ENCODE results near the gene MBOAT7.
"Not testable (repeated sequence)": the region's sequence is repeated elsewhere in the genome, so short reads cannot be mapped to it uniquely, and the experiment has no call there.

Gene MBOAT7

DNA sequence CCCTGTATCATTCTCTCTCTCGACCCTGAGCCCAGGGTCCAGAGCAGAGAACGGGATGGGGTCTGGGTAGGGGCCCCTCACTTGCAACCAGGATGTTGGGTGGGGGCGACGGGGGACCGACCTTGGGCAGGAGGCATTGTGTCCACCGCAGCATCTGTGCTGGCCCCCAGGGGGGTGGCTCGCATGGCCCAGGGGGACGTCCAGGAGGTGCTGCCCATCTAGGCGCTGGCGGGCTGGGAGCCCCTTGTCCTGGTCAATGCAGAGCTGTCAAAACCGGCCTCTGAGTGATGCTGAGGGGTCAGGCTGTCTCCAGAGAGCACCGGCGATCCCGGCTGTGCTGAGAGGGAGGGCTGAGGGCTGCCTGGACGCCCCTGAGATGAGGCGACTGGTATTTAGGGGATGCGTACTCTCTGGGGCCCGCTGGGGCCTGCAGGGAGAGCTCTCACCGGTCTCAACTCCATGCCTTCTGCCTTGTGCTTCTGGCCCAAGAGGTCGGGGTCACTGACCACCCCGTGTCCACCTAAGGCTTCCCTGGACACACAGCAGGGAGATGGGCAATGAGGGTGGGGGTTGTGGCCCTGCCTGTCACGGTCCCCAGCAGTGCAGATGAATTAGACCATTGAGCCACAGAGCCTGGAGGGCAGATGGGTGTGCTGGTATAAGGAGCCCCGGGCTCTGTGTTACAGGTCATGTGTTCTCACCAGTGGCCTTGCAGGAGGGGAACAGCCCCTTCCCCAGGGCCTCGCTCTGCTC, 19.9 kb upstream of the MBOAT7 start:
- DNase-seq (ENCODE audit: low read depth) = peak; percentile 31

DNA sequence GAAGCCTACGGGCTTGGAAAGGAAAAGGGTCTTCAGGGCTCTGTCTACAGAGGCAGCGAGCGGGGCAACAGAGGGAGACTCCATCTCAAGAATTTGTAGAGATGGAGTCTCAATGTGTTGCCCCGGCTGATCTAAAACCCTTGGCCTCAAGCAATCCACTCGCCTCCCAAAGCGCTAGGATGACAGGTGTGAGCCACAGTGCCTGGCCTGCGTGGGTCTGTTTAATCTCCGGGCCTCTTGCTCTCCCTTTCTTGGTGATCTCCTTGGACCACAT, 19.3 kb upstream of the MBOAT7 start:
- peak; percentile 36 for DNase-seq (ENCODE audit: low read depth)

DNA sequence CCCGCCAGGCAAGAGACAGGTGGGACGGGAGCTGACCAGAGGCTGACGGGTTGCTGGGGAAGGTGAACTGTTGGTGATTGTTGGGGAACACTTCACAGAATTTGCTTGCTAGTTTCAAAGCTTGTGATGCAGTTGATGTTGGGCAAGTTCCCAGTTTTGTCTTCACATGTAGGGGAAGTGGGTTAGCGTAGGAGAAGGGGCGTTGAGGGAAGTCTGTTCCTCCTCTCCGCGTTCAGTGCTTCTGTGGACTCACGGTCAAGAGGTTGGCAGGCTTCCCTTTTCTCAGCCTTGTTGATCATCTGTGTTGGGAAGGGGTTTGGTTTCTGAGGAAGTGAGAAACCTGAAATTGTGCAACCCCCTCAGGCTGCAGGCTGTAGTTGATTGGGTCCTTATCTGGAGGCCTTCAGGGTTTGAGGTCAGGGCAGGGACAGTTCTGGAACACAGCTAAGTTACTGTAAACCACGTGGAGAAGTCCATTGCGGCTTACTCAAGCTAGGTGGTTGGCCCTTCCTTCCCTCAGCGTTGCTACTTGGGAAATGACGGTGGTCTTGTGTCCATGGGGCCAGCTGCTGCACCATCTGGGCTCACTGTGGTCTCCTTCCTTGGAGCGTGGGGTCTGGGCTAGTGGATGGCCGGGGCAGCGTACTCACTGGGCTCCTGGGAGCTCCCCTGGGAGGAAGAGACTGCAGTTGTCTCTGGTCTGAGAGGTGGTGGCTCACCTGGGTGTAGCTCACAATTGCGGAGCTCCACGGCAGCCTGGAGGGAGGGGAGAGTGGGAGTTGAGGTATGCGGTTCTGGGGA, 18.8 kb upstream of the MBOAT7 start:
- DNase-seq (ENCODE audit: low read depth) = peak; percentile 100

DNA sequence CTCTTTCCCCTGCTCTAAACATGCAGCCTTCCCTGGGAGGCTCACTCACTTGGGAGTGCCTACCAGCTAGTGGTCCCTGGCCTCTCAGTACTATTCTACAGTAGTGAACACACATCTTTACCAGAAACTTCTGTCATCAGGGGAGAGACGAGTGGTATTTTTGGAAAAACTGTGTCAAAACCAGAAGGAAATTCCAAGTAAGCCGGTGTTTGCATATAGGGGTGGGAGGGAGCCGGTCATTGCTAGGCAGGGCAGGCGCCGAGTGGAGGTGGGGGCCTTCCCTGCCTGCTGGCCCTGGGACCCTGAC, 18.2 kb upstream of the MBOAT7 start:
- no peak for DNase-seq (ENCODE audit: low read depth)

DNA sequence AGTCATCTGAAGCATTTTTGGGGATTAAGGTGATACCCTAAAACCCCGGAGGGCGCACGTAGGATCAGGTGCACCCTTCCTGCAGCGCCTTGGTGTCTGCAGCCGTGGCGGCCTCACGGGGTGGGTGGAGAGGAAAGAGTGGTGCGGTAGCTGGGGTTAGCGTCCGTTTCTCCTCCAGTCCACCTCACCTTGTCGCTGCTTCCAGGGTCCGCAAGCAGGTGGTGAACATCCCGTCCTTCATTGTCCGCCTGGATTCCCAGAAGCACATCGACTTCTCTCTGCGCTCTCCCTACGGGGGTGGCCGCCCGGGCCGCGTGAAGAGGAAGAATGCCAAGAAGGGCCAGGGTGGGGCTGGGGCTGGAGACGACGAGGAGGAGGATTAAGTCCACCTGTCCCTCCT, 17.8 kb upstream of the MBOAT7 start:
- DNase-seq (ENCODE audit: low read depth) = not testable (repeated sequence)

DNA sequence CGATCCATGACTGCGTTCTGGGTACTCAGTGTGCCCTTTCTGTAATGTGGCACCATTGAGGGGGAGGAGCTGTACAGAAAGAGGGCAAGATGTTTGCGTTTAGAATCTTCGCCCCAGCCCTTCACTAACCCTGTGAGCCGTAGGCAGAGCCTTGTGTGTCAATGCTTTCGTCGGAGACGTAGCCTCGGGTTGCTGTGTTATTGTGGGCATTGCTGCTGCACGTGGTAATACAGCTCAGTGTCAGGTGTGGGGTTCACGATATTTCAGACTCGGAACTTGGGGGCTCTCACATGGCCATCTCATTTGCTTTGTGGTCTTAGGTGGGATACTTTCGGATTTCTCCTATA, 17.4 kb upstream of the MBOAT7 start:
- no peak for DNase-seq (ENCODE audit: low read depth)

DNA sequence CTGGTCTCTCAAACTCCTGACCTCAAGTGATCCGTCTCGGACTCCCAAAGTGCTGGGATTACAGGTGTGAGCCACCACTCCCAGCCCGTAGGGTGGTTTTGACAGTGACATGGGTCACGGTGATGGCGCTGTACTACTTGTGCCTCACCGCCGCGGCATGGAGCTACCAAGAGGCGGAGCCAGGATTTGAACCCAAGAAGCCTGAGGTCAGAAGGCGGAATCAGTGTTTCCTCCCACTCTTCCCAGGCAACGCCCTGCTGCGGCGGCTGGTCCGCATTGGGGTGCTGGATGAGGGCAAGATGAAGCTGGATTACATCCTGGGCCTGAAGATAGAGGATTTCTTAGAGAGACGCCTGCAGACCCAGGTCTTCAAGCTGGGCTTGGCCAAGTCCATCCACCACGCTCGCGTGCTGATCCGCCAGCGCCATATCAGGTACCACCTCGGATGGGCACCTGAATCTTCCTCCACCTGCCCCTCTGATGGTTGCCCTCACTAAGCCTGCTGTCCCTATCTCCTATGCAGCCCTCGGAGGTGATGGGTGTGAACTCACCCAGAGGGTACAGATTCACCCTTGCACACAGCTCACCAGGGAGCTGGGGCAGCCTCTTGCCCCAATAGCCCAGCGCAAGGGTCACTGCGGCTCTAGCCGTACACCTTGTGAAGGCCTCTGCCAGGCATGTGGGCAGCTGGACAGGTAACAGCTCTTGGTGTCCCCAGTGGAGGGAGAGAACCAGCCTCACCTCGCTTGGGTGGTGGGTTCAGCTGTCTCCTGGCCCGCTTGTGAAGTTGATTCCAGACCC, 16.9 kb upstream of the MBOAT7 start:
- no peak for DNase-seq (ENCODE audit: low read depth)

DNA sequence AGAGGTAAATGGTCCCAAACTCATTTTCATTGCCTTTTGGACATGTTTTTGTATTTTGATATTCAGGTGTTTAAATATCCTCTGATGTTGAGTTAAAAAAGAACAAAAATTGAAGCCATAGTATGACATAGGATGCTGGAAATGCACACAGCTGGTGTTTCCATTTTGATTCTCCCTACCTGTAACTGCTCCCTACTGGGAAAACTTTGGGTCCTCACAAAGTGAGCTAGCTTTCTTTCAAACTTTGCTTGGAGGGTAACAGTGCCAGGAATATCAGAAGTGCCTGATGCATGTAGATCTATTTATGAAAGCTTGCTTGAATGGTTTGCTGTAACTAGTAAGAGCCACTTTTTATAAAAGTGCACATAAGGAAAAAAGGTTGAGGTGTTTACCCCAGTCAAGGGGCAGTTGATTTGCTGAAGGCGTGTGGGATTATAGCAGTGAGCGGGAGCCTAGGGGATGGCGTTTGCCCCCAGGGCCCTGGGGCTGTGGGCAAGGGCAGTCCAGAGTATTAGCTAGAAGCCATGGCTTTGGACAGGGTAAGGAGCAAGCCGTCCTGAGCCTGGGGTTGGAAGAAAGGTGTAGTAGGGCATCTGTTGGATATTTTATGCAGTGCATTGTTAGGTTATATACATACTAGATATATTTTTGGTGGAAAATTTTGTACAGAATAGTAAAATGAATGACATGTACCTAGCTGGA, 15.5 kb upstream of the MBOAT7 start:
- no peak for DNase-seq (ENCODE audit: low read depth)

DNA sequence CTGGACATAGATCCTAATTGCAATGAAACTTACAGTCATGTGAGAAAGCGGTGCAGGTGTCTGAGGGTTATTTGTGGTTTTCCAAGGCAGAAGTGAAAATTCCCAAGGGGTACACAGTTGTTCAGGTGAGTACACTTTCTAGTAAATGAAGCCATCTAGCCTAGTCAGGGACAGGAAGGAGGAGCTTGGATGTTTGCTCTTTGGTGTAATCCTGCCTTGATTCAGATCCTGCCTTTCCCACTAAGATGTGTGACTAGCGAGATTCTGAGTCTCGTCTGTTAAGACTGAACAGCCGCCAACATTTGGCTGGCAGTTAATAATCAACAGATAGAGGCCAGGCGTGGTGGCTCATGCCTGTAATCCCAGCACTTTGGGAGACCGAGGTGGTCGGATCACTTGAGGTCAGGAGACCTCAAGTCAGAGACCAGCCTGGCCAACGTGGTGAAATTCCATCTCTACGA, 13.8 kb upstream of the MBOAT7 start:
- peak; percentile 49 for DNase-seq (ENCODE audit: low read depth)

DNA sequence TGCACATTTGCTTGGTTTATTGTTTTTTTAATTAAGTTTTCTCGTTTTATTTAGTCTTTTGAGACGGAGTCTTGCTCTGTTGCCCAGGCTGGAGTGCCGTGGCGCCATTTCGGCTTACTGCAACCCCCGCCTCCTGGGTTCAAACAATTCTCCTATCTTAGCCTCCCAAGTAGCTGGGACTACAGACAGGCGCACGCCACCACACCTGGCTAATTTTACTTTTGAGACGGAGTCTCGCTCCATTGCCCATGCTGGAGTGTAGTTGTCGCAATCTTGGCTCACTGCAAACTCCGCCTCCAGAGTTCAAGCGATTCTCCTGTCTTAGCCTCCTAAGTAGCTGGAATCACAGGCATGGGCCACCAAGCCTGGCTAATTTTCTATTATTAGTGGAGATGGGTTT, 12.6 kb upstream of the MBOAT7 start:
- no peak for DNase-seq (ENCODE audit: low read depth)

DNA sequence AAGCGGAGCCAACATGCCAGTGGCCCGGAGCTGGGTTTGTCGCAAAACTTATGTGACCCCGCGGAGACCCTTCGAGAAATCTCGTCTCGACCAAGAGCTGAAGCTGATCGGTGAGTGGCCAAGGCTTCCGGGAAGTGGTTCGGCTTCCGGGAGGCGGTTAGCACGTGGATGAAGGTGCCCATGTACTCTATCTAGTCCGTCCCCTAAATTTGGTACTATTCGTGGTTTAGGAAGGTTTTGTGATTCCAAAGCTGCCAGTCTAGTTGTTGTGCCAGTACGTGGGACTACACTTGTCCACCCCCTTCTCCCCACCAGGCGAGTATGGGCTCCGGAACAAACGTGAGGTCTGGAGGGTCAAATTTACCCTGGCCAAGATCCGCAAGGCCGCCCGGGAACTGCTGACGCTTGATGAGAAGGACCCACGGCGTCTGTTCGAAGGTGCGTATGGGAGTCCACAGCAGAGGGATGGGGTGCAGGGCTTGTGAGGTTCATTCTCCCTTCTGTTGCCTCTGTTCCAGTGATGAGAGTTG, 11.9 kb upstream of the MBOAT7 start:
- no peak for DNase-seq (ENCODE audit: low read depth)

DNA sequence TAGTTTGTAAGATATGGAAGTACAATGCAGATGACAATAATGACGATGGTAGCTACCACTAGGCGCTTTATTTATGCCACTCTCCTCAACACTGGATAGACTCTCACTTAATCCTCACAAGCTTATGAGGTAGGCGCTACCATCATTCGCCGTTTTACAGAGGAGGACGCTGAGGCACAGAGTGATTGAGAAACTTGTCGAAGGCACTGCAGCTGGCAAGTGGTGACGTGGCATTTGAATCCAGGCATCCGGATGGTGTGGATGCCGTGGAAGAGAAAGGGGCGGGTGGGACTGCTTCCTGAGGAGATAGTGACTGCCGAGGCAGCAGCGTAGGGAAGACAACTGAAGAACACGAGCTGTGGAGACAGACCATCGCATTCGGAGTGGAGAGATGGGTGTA, 10.0 kb upstream of the MBOAT7 start:
- no peak for DNase-seq (ENCODE audit: low read depth)

DNA sequence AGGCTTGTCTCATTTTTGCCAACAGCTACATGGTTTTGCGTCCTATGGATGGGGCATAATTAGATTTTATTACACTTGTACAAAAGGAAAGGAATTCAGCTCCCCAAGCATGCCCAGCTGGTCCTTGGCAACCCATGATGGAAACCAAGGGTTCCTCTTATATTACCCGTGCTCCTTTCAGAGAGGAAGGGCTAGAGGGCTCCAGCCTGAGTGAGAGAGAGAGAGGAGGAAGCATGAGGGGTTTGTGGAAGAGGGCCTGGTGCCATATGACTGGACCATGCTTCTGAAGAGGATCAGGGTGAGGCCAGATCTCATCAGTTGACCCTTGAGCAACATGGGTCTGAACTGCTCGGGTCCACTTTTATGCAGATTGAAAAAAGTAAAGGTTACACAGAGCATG, 7.7 kb upstream of the MBOAT7 start:
- DNase-seq (ENCODE audit: low read depth) = no peak

DNA sequence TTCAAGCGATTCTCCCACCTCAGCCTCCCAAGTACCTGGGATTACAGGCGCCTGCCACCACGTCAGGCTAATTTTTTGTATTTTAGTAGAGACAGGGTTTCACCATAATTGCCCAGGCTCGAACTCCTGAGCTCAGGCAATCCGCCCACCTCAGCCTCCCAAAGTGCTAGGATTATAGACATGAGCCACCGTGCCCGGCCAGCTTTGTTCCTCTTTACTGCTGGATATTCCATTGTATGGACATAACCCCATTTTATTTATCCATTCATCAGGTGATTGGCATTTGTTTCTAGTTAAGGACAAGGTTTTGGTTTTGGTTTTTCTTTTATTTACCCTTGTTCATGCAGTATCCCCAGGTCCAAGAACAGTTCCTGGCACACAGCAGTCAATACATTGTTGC, 7.2 kb upstream of the MBOAT7 start:
- DNase-seq (ENCODE audit: low read depth) = no peak

DNA sequence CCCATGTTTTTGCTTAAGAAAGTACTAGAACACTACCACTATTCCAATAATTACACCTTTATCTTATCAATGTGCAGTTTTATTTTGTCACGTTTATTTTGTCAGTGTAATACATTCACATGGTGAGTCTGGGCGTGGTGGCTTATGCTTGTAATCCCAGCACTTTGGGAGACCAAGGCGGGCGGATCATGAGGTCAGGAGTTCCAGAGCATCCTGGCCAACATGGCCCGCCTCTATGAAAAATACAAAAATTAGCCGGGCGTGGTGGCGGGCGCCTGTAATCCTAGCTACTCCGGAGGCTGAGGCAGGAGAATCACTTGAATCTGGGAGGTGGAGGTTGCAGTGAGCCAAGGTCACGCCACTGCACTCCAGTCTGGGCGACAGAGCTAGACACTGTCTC, 5.1 kb upstream of the MBOAT7 start:
- not testable (repeated sequence) for DNase-seq (ENCODE audit: low read depth)

DNA sequence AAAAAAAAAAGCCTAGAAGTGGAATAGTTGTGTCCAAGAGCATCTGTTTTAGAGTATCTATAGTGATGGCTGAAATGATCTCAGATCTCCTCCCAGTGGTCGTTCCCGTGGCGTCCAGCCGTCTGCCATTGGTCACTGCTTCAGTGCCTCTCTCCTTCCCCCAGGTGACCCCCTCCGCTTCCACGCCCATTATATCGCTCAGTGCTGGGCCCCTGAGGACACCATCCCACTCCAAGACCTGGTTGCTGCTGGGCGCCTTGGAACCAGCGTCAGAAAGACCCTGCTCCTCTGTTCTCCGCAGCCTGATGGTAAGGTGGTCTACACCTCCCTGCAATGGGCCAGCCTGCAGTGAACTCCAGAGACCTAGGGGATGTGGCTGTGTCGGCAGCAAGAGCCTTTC, 3.6 kb upstream of the MBOAT7 start:
- DNase-seq (ENCODE audit: low read depth) = no peak

DNA sequence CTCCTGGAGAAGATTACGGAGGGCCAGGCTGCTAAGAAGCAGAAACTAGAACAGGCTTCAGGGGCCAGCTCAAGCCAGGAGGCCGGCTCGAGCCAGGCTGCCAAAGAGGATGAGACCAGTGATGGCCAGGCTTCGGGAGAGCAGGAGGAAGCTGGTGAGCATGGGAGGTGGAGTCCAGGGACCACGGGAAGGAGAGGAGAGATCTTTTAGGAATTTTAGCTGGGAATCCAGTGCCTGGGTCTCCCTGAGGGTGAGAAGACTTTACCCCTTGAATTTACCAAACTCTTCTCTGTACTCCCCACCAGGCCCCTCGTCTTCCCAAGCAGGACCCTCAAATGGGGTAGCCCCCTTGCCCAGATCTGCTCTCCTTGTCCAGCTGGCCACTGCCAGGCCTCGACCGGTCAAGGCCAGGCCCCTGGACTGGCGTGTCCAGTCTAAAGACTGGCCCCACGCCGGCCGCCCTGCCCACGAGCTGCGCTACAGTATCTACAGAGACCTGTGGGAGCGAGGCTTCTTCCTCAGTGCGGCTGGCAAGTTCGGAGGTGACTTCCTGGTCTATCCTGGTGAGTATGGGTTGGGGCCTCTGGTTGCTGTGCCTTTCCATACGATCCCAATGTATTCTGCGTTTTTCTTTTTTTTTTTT, 2.6 kb upstream of the MBOAT7 start:
- no peak for DNase-seq (ENCODE audit: low read depth)

DNA sequence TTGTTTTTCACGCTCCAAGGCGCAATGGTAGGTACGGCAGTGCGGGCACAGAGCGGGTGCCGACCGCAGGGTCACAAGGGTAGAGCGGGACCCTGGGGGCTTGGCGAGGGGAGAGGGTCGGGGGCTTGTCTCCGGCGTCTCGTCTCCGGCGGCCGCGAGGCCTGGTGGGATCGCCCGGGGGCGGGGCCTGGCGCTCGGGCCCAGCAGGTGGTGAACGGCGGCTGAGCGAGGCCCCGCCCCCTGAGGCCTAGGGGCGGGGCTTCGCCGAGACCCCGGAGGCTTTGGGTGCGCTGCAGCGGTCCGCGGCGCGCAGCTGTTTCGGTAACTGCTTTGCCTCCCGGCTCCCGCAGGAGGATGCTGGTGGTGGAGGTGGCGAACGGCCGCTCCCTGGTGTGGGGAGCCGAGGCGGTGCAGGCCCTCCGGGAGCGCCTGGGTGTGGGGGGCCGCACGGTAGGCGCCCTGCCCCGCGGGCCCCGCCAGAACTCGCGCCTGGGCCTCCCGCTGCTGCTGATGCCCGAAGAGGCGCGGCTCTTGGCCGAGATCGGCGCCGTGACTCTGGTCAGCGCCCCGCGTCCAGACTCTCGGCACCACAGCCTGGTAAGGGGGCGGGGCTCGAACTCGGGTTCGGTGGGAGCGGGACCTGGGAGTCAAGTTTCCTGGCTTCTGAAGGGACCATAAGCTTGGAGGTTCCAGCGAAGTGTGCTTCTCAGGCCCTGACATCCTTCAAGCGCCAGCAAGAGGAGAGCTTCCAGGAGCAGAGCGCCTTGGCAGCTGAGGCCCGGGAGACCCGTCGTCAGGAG, 1.8 kb upstream of the MBOAT7 start, which contains the start of gene TSEN34:
TSS of gene TSEN34 (plus strand) at position 298 of the 800 bp plus-strand sequence. CDS start at position 355, 57 bp downstream.
- DNase-seq (ENCODE audit: low read depth) = peak; percentile 80

DNA sequence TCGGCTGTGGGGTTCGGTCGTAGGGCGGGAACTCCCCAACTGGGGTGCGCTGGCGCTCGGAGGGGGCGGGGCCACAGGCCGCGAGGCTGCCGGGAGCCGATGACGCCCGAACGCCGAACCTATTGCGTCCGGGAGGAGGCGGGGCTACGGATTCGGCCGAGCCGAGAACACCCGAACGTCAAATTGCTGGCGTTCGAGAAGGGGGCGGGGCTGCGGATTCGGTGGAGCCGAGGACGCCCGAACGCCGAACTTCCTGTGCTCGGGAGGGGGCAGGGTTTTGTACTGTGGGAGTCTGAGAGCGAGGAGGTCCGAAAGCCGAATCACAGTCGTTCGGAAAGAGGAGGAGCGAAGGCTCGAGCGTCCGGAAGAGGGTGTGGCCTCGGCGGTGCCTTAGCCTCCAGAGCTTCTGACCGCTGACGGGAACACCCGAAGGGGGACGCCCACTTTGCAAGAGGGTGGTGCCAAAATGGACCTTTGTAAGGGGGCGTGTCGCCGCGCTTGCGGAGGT, 1.2 kb upstream of the MBOAT7 start:
- DNase-seq (ENCODE audit: low read depth) = peak; percentile 99

DNA sequence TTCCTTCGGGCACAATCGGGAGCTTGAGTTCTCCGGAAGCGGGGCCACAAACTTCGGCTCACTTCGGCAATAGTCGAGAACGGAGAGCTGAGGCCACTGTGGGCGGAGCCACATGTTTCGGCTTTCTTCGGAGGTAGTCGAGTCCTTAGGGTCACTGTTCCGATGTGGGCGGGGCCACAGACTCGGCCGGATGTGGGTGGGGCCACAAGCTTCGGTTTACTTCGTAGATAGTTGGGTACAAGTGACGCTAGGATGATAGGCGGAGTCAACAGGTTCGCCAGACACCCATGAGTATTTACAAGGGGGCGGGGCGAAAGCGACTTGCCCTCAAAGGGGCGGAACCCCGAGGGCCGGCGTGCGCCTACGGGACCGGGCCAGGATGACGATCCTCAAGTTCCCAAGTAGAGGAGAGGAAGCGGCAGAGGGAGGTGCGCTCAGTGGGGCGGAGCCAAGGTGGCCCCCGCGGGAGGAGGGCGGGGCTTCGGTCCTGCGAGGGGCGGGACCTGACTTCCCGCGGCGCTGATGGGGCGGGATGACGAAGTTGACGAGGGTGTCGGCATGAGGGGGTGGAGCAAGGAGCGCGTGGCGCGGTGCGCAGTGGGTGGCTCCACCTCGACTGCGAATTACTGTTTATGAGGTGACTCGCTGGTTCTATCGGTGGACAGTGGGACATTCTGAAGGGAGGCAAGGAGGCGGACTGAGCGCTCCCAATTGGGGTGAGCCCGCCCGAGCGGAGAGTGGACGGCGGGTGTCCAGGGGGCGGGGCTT, 539 bp upstream of the MBOAT7 start:
- DNase-seq (ENCODE audit: low read depth) = peak; percentile 100
